ENCODE results near the gene FIBCD1. TPM values are rescaled to one million over a fixed set of nuclear protein-coding genes. Genes with fewer than 3 reads are reported as not detected.

The FIBCD1 gene
- total and polyA plus RNA-seq, 2 of the 8 experiments (the other 6 are each of a cell fraction or from before 2014, with no cell fraction given): 6.1 to 8.8 TPM

DNA sequence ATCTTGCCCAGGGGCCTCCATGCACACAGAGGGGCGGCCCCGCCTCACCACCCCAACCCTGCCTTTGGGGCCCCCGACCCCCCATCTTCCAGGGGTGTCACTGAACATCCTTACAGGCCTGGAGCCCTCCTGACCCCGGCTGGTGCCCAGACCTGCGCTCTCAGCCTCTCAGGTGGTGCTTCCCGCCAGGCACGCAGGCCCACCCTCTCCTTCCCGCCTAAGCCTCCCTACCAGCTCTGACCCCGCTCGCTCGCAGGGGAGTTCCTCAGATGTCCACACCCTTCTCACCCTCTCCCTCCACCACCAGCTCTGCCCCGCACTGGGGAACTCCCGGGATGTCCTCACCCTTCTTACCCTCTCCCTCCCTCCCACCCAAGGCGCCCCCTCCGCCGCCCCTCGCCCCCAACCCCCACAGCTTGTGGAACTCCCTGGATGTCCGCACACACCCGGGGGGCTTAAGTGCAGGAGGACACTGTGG, 30.1 kb downstream of the FIBCD1 start:
- ChIA-PET POLR2A (ENCODE audit: partially characterized antibody) (interaction anchor here (1.3 kb wide), 1 partner anchor 88 kb away, joined by 3 read pairs; no protein-coding TSS in a partner anchor), CTCF (ENCODE audit: partially characterized antibody) (interaction anchor here (0.9 to 3.8 kb wide), 4 partner anchors 24 to 43 kb away, joined by 3 to 12 read pairs (median 5); no protein-coding TSS in a partner anchor)
- Histone ChIP-seq H3K18ac (ENCODE audit: extremely low read depth, low read length) (no peak overlapping the region), H3K9me3 (ENCODE audit: insufficient read depth in 2 of 2, low read depth in 1 of 2, low read length in 1 of 2) (no peaks in the 10 kb centered on the region), H3K4me1 (replicated peaks in 1 of 4; ENCODE audit: control insufficient read depth in 3 of 4, insufficient read depth in 4 of 4, low read length in 3 of 4) (peaks cover 0 to 8% (median 0%) of the 10 kb centered on the region in 4 experiments; a peak in 5 of 7 replicates), H3K4ac (replicated peaks; ENCODE audit: insufficient read length, low read depth, low read length) (no peak overlapping the region), H3K56ac (replicated peaks; ENCODE audit: insufficient read length, low read depth, low read length) (no peak overlapping the region), H2BK120ac (replicated peaks; ENCODE audit: low read depth, low read length) (no peak overlapping the region), H3K23me2 (ENCODE audit: low read depth, low read length) (no peaks in the 10 kb centered on the region), H4K91ac (replicated peaks; ENCODE audit: insufficient read length, low read length) (no peak overlapping the region), H2AFZ (ENCODE audit: low read length) (no peak overlapping the region), H3K9ac (replicated peaks in 1 of 4; ENCODE audit: extremely low read depth in 1 of 4, low read depth in 3 of 4, low read length in 3 of 4) (no peak overlapping the region), H3K27me3 (replicated peaks in 1 of 4; ENCODE audit: control insufficient read depth in 3 of 4, extremely low read depth in 1 of 4, insufficient read depth in 3 of 4, low read length in 3 of 4) (no peaks in the 10 kb centered on the region), H3K79me1 (ENCODE audit: low read depth, low read length) (no peaks in the 10 kb centered on the region), H3K27ac (ENCODE audit: low read depth, low read length) (no peak overlapping the region), H3K79me2 (ENCODE audit: control insufficient read depth in 1 of 2, insufficient read depth in 2 of 2, low read length in 2 of 2) (no peaks in the 10 kb centered on the region), H3K36me3 (ENCODE audit: control insufficient read depth in 2 of 4, insufficient read depth in 4 of 4, low read length in 3 of 4) (no peaks in the 10 kb centered on the region), H3K23ac (ENCODE audit: insufficient read length) (no peak overlapping the region), H2BK5ac (ENCODE audit: low read depth, low read length) (no peak overlapping the region), H2BK12ac (ENCODE audit: low read depth, low read length) (no peak overlapping the region), H3K4me3 (ENCODE audit: extremely low read depth in 1 of 4, insufficient read depth in 2 of 4, low read depth in 3 of 4, low read length in 4 of 4) (no peak overlapping the region), H2BK15ac (ENCODE audit: low read length) (no peak overlapping the region), H3K4me2 (ENCODE audit: insufficient read depth in 1 of 2, low read depth in 2 of 2, low read length in 2 of 2) (no peak overlapping the region), H4K20me1 (replicated peaks in 1 of 2; ENCODE audit: control insufficient read depth in 1 of 2, insufficient read depth in 2 of 2, low read length in 2 of 2) (peaks cover 0 to 2% of the 10 kb centered on the region in 2 experiments), H4K5ac (ENCODE audit: insufficient read length, low read depth, low read length) (no peak overlapping the region), H4K8ac (ENCODE audit: extremely low read depth, insufficient read depth, low read length) (peak overlapping the region; percentile 68; the same call in 1 of the 2 replicates), H3K14ac (ENCODE audit: insufficient read length) (no peak overlapping the region), H2BK20ac (ENCODE audit: low read length) (no peak overlapping the region), H2AK5ac (ENCODE audit: low read depth, low read length) (no peak overlapping the region)
- TF ChIP-seq SIRT6 (IDR thresholded peaks at IDR 0.05; ENCODE audit: low read length) (no peak), EGR1 (IDR thresholded peaks at IDR 0.05; ENCODE audit: borderline replicate concordance, low read depth, low read length) (0 out of 2 replicates have a peak, but pooled peaks have one; percentile 26), BCL11A (IDR thresholded peaks at IDR 0.05; ENCODE audit: low read depth in 2 of 2, low read length in 2 of 2) (no peak)
- FAIRE-seq: no peak
- no peak for DNase-seq (ENCODE audit: low read depth in 1 of 2, low spot score in 2 of 2)
- 90% methylated on average over 10 of the region's 19 CpGs; no CpG with 5 or more reads in 1 of the 2 experiments for WGBS, 2 experiments (ENCODE audit: extremely low coverage in 1 of 2, insufficient coverage in 1 of 2, insufficient read length in 1 of 2, insufficient replicate concordance in 2 of 2, low coverage in 1 of 2, low lambda C conversion rate in 2 of 2, missing lambda C conversion rate in 1 of 2)
